Transverse colon (tissue), 3 donors: Measurements from ENCODE around the gene CDH15.

ENCODE experiments used
- POLR2A ChIP-seq: fragments of 450-650 bp; IDR thresholded peaks from one replicate; pipeline ENCODE4 v1.6.1; 2016; ENCODE audit warnings: antibody characterized with exemption, mild to moderate bottlenecking, moderate library complexity
- POLR2AphosphoS5 ChIP-seq, 3 donors: sonication (generic); formaldehyde crosslinking; IDR thresholded peaks; one replicate each; pipeline ENCODE4 v1.6.1; 2016; ENCODE audit warnings: antibody characterized with exemption in 3 of 3

DNA sequence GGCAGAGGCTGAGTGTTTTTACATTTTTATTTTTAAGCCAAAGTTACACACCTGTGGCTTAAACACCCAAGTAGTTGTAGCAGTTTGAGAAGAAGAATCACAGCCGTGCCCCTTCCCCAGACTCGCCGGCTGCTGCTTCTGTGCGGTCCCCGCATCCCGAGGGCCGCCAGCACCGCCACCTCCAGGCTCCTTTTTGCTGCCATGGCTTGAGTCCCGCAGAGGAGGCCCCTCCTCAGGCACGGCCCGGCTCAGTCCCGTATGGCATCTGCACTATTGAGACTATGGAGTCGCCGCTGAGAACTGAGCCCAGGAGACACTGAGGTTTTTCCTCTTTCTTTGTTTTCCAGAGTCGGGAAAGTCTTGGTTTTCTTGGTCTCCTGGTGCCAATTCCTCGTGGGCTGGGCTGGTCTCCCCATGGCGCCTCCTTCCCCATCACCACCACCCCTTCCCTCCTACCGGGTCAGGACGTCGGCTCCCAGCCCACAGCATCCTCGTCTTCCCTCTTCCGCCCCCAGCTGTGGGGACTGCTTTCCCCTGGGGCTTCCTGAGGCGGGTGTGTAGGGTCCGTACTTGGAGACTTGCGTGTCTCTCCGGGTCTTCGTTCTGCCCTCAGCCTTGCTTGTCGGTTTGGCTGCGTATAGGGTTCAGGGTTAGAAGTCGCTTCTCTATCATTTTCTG is 32.6 kb upstream of the CDH15 start:
- no peak for TF ChIP-seq POLR2A
- no peak for TF ChIP-seq POLR2AphosphoS5 (IDR thresholded peaks at IDR 0.05)
